Spleen (tissue), 11 donors: ENCODE data around the gene KRTCAP2. TPM values are rescaled to one million over a fixed set of nuclear protein-coding genes. Genes with fewer than 3 reads are reported as not detected.
A peak's percentile ranks its signal among the peaks of the same experiment; 100 is the strongest.
"Not testable (repeated sequence)": the region's sequence is repeated elsewhere in the genome, so short reads cannot be mapped to it uniquely, and the experiment has no call there.

ENCODE experiments used
- DNase-seq: peaks from one replicate; pipeline ENCODE4 v3.0.0-alpha.2; 2020
- H3K27ac ChIP-seq, 8 donors: fragments of 200-600 bp; sonication (generic) in 7 of 8; 1 replicate in 4 of 8; 2 replicates in 4 of 8; pipeline versions ENCODE4 v1.5.0 to v1.8.0; 2016 to 2021; ENCODE audit warnings: inconsistent platforms in 4 of 8, mild to moderate bottlenecking in 4 of 8, moderate library complexity in 1 of 8
- H3K27me3 ChIP-seq, 7 donors: fragments of 200-600 bp; sonication (generic) in 6 of 7; replicated peaks in 1 of 7; 1 replicate in 4 of 7; 2 replicates in 3 of 7; pipeline versions ENCODE4 v1.5.0 to v1.8.0; 2016 to 2021; ENCODE audit warnings: inconsistent platforms in 3 of 7, mild to moderate bottlenecking in 1 of 7
- H3K36me3 ChIP-seq, 6 donors: fragments of 200-600 bp; sonication (generic) in 5 of 6; 1 replicate in 4 of 6; 2 replicates in 2 of 6; pipeline versions ENCODE4 v1.5.0 to v1.8.0; 2016 to 2021; ENCODE audit warnings: inconsistent platforms in 2 of 6
- H3K4me1 ChIP-seq, 6 donors: fragments of 200-600 bp; sonication (generic) in 5 of 6; 1 replicate in 3 of 6; 2 replicates in 3 of 6; pipeline versions ENCODE4 v1.5.0 to v1.8.0; 2016 to 2021; ENCODE audit warnings: inconsistent platforms in 3 of 6
- H3K4me3 ChIP-seq, 8 donors: fragments of 200-600 bp; sonication (generic) in 7 of 8; 1 replicate in 4 of 8; 2 replicates in 4 of 8; pipeline versions ENCODE4 v1.5.0 to v1.8.0; 2016 to 2021; ENCODE audit warnings: inconsistent platforms in 4 of 8, mild to moderate bottlenecking in 4 of 8, moderate library complexity in 2 of 8
- H3K9me3 ChIP-seq, 8 donors: fragments of 200-600 bp; sonication (generic) in 7 of 8; 1 replicate in 4 of 8; 2 replicates in 4 of 8; pipeline versions ENCODE4 v1.5.0 to v1.8.0; 2016 to 2021; ENCODE audit warnings: inconsistent platforms in 4 of 8
- CTCF ChIP-seq, 11 experiments: fragments of 200-600 bp in 7 of 11; fragments of 450-650 bp in 4 of 11; sonication (generic) in 4 of 11; IDR thresholded peaks in 8 of 11; conservative IDR thresholded peaks in 3 of 11; 1 replicate in 7 of 11; 2 replicates in 4 of 11; pipeline versions ENCODE4 v1.4.0 to v1.8.0; 2016 to 2021; ENCODE audit warnings: antibody characterized with exemption in 11 of 11, inconsistent platforms in 4 of 11, mild to moderate bottlenecking in 1 of 11
- POLR2A ChIP-seq, 3 donors: fragments of 450-650 bp; IDR thresholded peaks; one replicate each; pipeline ENCODE4 v1.5.1; 2017; ENCODE audit warnings: antibody characterized with exemption in 3 of 3, mild to moderate bottlenecking in 1 of 3
- POLR2AphosphoS5 ChIP-seq, 3 donors: sonication (generic); formaldehyde crosslinking; IDR thresholded peaks; one replicate each; pipeline ENCODE4 v1.5.1; 2017; ENCODE audit warnings: antibody characterized with exemption in 3 of 3
- WGBS, 5 donors: extraction: QIAGEN DNeasy Blood & Tissue Kit in 3 of 5; methylation state at CpG; one replicate each; pipeline versions ENCODE4 v1.1.5 to v1.1.7; 2013 to 2018; 5-methylcytosine and 5-hydroxymethylcytosine counted together
- intact Hi-C: fragments of 100-400 bp; cut with DNase I; formaldehyde crosslinking; loops from one replicate; pipeline ENCODE4 v1.15.0; 2023; ENCODE audit warnings: low total_unique reads
- polyA plus RNA-seq, 3 donors: library from polyadenylated mRNA; stranded (reverse); fragments of 200-250 nt; gene quantifications; one replicate each; pipeline ENCODE4 v1.2.1, GENCODE V29; 2013
- total RNA-seq, 7 donors: library from RNA; depleted of rRNA in 3 of 7; stranded (reverse); fragments of >200 nt in 3 of 7; fragmentation: NEBNext Ultra II Directional in 4 of 7; extraction: Animal tissue kit (Norgen Biotek cat#: 25700) in 4 of 7; gene quantifications; one replicate each; pipeline versions ENCODE4 v1.1.0 to v1.2.1, GENCODE V29; 2016 to 2021
- donor health status: healthy with polysubstance abuse.
- donor health status: DM: no; HTN: no; CAD: no; lungs with moderate emphysema.
- donor health status: DM: no; HTN: no; CAD: no.
- donor health status: Bipolar disorder and iron deficiency.
- donor health status: healthy.
- donor health status: DM: no; HTN: no; CAD: no.
- donor health status: DM: yes; HTN: yes; CAD: no.

Gene KRTCAP2
- total and polyA plus RNA-seq, 10 donors, result 113 to 203 (median 146) TPM

GRCh38 chr1:155193275-155193990, 20.3 kb upstream of the KRTCAP2 start:
- peak; percentile 95 for DNase-seq
- 0 to 1% (median 0%) methylated on average over 27 to 38 of the region's 38 CpGs for WGBS, 5 donors
- intact Hi-C loops, result no loop called here
- Histone ChIP-seq H3K4me3 (peak overlapping the region; percentile 24 to 82 (median 58)), H3K36me3 (peaks cover 0 to 5% (median 0%) of the 10 kb centered on the region in 6 donors), H3K9me3 (no peaks in the 10 kb centered on the region), H3K27ac (peak overlapping the region; percentile 15 to 86 (median 78)), H3K27me3 (peaks cover 0 to 22% (median 0%) of the 10 kb centered on the region in 7 donors), H3K4me1 (peaks cover 10 to 52% (median 41%) of the 10 kb centered on the region in 6 donors)
- TF ChIP-seq CTCF (IDR thresholded peaks at IDR 0.05 in 8 of 11, conservative IDR thresholded peaks at IDR 0.05 in 3 of 11), result peak; percentile 96 to 99 (median 98)
- peak; percentile 61 to 84 (median 78) for TF ChIP-seq POLR2AphosphoS5 (IDR thresholded peaks at IDR 0.05)
- no peak for TF ChIP-seq POLR2A (IDR thresholded peaks at IDR 0.05)

GRCh38 chr1:155192346-155193274, 19.5 kb upstream of the KRTCAP2 start:
- no peak for DNase-seq

GRCh38 chr1:155191904-155192303, 18.8 kb upstream of the KRTCAP2 start:
- intact Hi-C loops, result no loop called here
- no peaks in the 10 kb centered on the region for H3K9me3 ChIP-seq
- H3K27me3 ChIP-seq, result peaks cover 0 to 22% (median 0%) of the 10 kb centered on the region in 7 donors
- H3K4me1 ChIP-seq, result peaks cover 10 to 49% (median 39%) of the 10 kb centered on the region in 6 donors
- peak overlapping the region in 2 of 8 donors; percentile 81 to 86 for H3K27ac ChIP-seq
- 85 to 96% (median 91%) methylated on average over 11 to 17 of the region's 17 CpGs for WGBS, 5 donors
- DNase-seq, result no peak
- H3K4me3 ChIP-seq, result no peak overlapping the region
- TF ChIP-seq POLR2A (IDR thresholded peaks at IDR 0.05), result no peak
- TF ChIP-seq POLR2AphosphoS5 (IDR thresholded peaks at IDR 0.05), result no peak
- no peak for TF ChIP-seq CTCF (IDR thresholded peaks at IDR 0.05 in 8 of 11, conservative IDR thresholded peaks at IDR 0.05 in 3 of 11)
- no peaks in the 10 kb centered on the region for H3K36me3 ChIP-seq

More at GRCh38 chr1:155192346-155193274, 19.5 kb upstream of the KRTCAP2 start:
- H3K4me1 ChIP-seq, result peaks cover 10 to 52% (median 41%) of the 10 kb centered on the region in 6 donors
- H3K9me3 ChIP-seq, result no peaks in the 10 kb centered on the region
- WGBS, 5 donors, result 22 to 42% (median 26%) methylated on average over 17 to 20 of the region's 20 CpGs
- peaks cover 0 to 22% (median 0%) of the 10 kb centered on the region in 7 donors for H3K27me3 ChIP-seq
- peak overlapping the region in 7 of 8 donors; percentile 73 to 86 (median 78) for H3K27ac ChIP-seq
- TF ChIP-seq POLR2AphosphoS5 (IDR thresholded peaks at IDR 0.05) (no peak), CTCF (IDR thresholded peaks at IDR 0.05 in 8 of 11, conservative IDR thresholded peaks at IDR 0.05 in 3 of 11) (no peak), POLR2A (IDR thresholded peaks at IDR 0.05) (no peak)
- H3K4me3 ChIP-seq, result peak overlapping the region in 7 of 8 donors; percentile 52 to 82 (median 60)
- intact Hi-C loops, result no loop called here
- peaks cover 0 to under 1% (median 0%) of the 10 kb centered on the region in 6 donors for H3K36me3 ChIP-seq

- Histone ChIP-seq H3K27me3 (peaks cover 0 to 17% (median 0%) of the 10 kb centered on the region in 7 donors), H3K4me1 (peaks cover 15 to 43% (median 36%) of the 10 kb centered on the region in 6 donors)
- H3K36me3 ChIP-seq, H3K4me3 ChIP-seq, DNase-seq, H3K9me3 ChIP-seq, H3K27ac ChIP-seq, intact Hi-C loops: not testable (repeated sequence)
- 95 to 96% (median 95%) methylated on average over 19 to 25 of the region's 45 CpGs; no CpG with 5 or more reads in 1 of the 5 donors for WGBS, 5 donors
Measured at GRCh38 chr1:155189926-155190325, 16.8 kb upstream of the KRTCAP2 start.
